ENCODE data around the gene OR2V1. TPM values are rescaled to one million over a fixed set of nuclear protein-coding genes. Genes with fewer than 3 reads are reported as not detected.
"Not testable (repeated sequence)": the region's sequence is repeated elsewhere in the genome, so short reads cannot be mapped to it uniquely, and the experiment has no call there.

OR2V1 gene
- total RNA-seq, 1 experiment from 2014 or later: not detected

DNA sequence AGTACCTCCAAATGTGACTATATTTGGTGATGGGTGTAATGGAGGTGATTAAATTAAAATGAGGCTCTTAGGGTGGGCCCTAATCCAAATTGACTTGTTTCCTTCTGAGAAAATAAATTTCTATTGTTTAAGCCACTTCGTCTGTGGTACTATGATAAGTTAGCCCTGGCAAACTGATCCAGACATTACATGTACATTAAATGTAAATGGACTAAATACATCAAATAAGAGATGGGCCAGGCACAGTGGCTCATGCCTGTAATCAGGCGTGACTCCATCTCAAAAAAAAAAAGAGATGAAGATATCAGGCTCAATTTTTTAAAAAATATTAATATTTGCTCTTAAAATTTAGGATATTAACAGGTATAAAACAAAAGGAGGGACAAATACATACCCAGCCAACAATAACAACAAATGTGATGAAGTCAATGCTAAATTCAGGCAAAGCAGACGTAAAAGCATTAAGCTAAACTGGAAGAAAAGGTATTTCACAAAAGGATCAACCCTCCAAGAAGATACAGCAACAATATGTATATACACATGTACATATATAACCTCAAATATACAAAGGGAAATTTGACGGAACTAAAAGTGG, 5.5 kb upstream of the OR2V1 start:
- in situ Hi-C loops (cut with HindIII; ENCODE audit: low pct_unique_long_range_greater_than_20kb, low sequenced_read_pairs): no loop called here
- DNase-seq (ENCODE audit: low read depth): no peak

GRCh38 chr5:181134259-181134658, 3.3 kb upstream of the OR2V1 start:
- in situ Hi-C loops (cut with HindIII; ENCODE audit: low pct_unique_long_range_greater_than_20kb, low sequenced_read_pairs): no loop called here
- DNase-seq (ENCODE audit: low read depth): no peak

GRCh38 chr5:181133610-181134231, 2.8 kb upstream of the OR2V1 start:
- peak; percentile 82 for DNase-seq (ENCODE audit: low read depth)
- in situ Hi-C loops (cut with HindIII; ENCODE audit: low pct_unique_long_range_greater_than_20kb, low sequenced_read_pairs): no loop called here

GRCh38 chr5:181133083-181133482, 2.1 kb upstream of the OR2V1 start:
- DNase-seq (ENCODE audit: low read depth): no peak
- in situ Hi-C loops (cut with HindIII; ENCODE audit: low pct_unique_long_range_greater_than_20kb, low sequenced_read_pairs): no loop called here

DNA sequence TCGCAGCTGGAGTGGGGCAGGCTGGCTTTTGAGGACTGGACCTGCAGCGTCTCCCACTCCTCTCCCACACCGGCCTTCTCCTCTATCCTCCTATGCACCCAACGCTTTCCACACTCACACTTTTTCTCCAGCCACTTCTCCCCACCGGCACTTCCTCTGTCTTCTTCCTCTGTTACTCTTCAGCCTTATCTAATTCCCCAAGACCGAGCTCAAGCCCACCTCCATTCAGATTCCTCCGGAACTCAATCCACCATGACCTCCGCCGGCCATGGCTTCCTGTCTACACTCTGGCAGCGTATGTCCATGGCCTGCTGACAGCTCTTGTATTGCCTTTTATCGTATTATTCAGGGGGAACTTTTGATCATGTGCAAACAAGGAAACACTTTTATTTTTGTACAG, 545 bp upstream of the OR2V1 start:
- DNase-seq (ENCODE audit: low read depth): no peak
- in situ Hi-C loops (cut with HindIII; ENCODE audit: low pct_unique_long_range_greater_than_20kb, low sequenced_read_pairs): no loop called here

- in situ Hi-C loops (cut with HindIII; ENCODE audit: low pct_unique_long_range_greater_than_20kb, low sequenced_read_pairs); DNase-seq (ENCODE audit: low read depth): not testable (repeated sequence)
Measured at GRCh38 chr5:181130081-181130480, 888 bp downstream of the OR2V1 start.

DNA sequence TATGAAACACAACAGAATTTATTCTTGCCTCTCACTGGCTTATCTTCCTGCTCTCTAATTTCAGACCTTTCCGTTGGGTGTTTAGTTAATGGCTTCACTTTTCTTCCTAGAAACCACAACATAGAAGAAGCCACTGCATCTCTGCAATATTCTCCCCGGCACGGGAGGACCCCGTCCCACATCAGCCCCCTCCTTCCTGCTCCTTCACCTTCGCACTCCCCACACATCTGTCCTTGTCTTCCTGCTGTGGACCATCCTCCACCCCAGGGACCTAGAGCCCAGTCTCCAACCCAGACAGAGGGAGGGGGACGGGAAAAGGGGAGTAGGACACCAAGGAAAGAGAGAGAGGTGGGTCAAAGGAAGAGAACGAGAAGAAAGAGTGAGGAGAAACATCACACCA, 1.4 kb downstream of the OR2V1 start:
- no peak for DNase-seq (ENCODE audit: low read depth)
- in situ Hi-C loops (cut with HindIII; ENCODE audit: low pct_unique_long_range_greater_than_20kb, low sequenced_read_pairs): no loop called here

DNA sequence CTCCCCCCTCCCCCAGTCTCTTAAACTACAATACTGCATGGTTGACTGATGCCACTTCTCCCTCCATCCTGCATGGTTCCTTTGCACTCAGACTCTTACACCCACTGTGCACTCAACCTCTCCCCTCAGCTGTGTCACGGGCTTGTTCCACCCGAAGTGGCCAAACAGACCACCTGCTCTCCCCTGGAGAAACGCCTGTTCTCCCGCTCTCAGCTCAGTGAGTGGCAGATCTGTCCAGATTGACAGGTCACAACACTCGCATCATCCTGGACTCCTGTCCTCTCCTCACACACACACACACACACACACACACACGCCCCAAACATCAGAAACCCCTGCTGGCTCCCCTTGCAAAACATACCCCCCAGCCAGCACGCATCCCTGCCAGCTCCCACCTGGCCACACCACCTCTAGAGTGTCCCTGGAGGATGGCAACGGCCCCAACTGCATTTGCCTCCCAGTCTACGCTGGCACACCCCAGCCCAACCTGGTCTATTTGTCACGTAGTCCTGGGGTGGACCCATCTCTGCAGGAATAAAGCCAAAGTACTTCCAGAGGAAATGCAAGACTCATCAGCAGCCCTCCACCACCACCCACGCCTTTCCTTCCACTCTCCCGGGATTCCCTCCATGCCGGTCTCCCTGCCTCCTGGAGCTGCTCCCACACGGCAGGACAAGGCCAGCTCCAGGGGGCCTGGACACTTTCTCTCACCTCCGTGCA, 2.9 kb downstream of the OR2V1 start:
- in situ Hi-C loops (cut with HindIII; ENCODE audit: low pct_unique_long_range_greater_than_20kb, low sequenced_read_pairs): no loop called here

DNA sequence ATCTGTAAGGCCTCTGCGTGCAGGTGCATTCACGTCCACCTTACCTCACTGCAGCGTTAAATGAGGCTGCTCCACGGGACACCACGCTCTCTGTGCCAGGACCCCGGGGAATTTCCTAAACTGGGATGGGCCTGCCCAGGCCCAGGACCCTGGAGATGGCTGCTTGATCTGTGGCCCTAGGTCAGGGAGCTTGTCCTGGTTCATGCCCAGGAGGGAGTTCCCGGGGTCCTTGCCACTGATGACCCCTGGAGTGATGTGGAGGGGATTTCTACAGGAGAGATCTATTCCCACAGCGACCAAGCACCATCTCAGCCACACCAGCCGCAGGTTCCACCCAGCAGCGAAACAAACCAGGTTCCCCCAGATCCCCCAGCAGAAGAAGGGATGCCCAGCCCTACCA, 3.5 kb downstream of the OR2V1 start:
- DNase-seq (ENCODE audit: low read depth): no peak
- in situ Hi-C loops (cut with HindIII; ENCODE audit: low pct_unique_long_range_greater_than_20kb, low sequenced_read_pairs): no loop called here

More for the DNA sequence above, 2.9 kb downstream of the OR2V1 start:
- no peak for DNase-seq (ENCODE audit: low read depth)

DNA sequence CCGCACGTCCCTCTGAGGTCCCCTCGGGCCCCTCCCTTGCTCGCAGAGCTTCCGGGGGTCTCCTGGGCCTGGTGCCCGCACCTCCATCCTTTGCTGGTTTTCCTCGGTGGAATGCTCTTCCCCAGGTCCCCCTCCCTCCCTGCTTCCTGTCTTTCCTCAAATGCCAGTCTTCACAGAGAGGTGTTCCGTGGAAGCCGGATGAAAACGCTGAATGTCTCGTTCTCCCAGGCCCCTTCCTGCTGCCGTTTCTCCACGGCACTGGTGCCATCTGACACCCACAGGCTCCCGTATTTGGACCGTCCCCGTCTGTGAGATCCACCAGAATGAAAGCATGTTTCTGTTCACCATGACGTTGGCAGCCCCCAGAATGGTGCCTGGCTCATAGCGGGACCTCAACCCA, 4.1 kb downstream of the OR2V1 start:
- DNase-seq (ENCODE audit: low read depth): no peak
- in situ Hi-C loops (cut with HindIII; ENCODE audit: low pct_unique_long_range_greater_than_20kb, low sequenced_read_pairs): no loop called here

DNA sequence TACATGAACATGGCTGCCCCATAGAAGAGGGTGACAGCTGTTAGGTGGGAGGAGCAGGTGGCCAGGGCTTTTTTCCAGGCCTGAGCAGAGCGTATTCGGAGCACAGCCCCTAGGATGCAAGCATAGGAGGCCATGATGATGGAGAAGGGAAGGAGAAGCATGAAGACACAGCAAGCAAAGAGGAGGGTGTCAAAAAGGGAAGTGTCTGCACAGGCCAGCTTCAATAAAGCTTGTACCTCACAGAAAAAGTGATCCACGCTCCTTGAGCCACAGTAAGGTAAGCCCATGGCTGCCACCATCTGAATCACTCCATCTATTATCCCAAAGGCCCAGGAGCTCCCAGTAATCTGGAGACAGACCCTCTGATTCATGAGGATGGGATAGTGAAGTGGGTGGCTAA, 6.4 kb downstream of the OR2V1 start:
- no peak for DNase-seq (ENCODE audit: low read depth)

DNA sequence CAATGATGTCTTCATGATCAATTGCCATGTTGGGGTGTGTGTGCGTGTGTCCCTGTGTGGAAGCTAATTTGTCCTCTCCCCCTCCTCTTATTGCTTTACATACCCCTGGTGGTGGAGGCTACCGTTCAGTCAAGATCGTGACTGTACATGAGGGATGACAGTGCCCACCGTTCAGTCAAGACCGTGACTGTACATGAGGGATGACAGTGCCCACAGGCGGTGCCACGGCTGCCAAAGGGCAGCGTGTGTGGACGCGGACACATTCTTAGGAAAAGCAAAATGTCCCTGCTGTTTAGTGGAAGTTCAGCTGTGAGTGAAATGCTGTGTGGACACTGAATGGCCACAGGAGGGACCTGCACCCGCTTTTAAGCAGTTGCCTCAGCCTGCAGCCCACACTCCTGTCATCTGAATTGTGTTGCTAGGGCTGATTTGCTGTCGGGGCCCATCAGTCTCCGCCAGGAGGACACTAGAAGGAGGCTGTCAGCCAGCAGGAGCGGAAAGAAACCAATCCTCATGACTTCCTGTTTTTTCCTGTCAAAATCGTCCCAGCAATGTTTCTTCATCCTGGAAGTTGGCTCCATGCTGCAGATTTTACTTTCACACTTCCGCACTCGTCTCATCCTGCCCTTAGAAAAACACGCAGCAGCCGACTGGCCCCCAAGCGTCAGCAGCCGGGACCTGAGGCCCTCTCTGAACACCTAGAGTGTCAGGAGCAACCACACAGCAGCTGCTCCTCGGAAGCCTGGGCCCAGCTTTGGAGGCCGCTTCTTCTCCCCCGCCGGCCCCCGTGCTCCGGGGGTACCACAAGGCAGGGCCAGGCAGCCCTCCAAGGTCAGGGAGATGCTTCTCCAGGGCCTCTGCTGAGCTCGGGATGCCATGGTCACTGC, 9.1 kb downstream of the OR2V1 start:
- in situ Hi-C loops (cut with HindIII; ENCODE audit: low pct_unique_long_range_greater_than_20kb, low sequenced_read_pairs): no loop called here
- DNase-seq (ENCODE audit: low read depth): no peak

More for the DNA sequence above, 6.4 kb downstream of the OR2V1 start:
- in situ Hi-C loops (cut with HindIII; ENCODE audit: low pct_unique_long_range_greater_than_20kb, low sequenced_read_pairs): no loop called here

DNA sequence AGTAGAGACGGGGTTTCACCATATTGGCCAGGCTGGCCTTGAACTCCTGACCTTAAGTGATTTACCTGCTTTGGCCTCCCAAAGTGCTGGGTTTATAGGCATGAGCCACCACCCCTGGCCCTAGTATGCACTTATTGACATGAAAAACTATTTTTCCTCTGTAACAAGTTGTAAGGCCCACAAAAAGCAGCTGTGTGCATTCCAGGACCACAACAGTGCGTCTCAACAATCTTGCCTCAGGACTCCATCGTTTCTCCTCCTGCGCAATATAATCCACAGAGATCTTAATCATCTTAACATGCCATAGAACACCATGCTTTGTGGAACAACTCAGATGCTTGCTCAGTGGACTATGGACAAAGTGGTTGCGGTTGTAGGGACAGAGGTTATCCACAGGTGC, 10.2 kb downstream of the OR2V1 start:
- in situ Hi-C loops (cut with HindIII; ENCODE audit: low pct_unique_long_range_greater_than_20kb, low sequenced_read_pairs): no loop called here
- peak; percentile 37 for DNase-seq (ENCODE audit: low read depth)

- in situ Hi-C loops (cut with HindIII; ENCODE audit: low pct_unique_long_range_greater_than_20kb, low sequenced_read_pairs): no loop called here
- DNase-seq (ENCODE audit: low read depth): peak; percentile 54
Measured at GRCh38 chr5:181120306-181120705, 10.7 kb downstream of the OR2V1 start.

GRCh38 chr5:181119105-181119504, 11.9 kb downstream of the OR2V1 start:
- in situ Hi-C loops (cut with HindIII; ENCODE audit: low pct_unique_long_range_greater_than_20kb, low sequenced_read_pairs): no loop called here

DNA sequence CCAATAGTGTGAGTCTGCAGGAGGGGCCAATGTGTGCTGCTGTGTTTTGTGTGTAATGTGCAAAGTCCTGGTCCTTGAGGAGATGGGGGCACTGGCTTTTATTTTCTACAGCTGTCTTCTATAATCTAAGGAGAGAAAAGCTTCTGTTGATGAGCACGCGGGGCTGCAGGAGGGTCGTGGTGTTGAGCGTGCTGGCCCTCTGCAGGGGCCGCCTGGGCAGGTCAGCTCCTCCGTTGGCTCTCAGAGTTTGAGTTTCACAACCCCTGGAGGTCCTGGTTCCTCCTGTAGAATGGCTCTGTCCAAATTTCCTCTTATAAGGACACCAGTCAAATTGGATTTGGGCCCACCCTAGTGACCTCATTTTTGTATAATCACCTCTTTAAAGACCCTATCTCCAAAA, 12.6 kb downstream of the OR2V1 start:
- in situ Hi-C loops (cut with HindIII; ENCODE audit: low pct_unique_long_range_greater_than_20kb, low sequenced_read_pairs): no loop called here
- DNase-seq (ENCODE audit: low read depth): no peak

More at GRCh38 chr5:181119105-181119504, 11.9 kb downstream of the OR2V1 start:
- no peak for DNase-seq (ENCODE audit: low read depth)

DNA sequence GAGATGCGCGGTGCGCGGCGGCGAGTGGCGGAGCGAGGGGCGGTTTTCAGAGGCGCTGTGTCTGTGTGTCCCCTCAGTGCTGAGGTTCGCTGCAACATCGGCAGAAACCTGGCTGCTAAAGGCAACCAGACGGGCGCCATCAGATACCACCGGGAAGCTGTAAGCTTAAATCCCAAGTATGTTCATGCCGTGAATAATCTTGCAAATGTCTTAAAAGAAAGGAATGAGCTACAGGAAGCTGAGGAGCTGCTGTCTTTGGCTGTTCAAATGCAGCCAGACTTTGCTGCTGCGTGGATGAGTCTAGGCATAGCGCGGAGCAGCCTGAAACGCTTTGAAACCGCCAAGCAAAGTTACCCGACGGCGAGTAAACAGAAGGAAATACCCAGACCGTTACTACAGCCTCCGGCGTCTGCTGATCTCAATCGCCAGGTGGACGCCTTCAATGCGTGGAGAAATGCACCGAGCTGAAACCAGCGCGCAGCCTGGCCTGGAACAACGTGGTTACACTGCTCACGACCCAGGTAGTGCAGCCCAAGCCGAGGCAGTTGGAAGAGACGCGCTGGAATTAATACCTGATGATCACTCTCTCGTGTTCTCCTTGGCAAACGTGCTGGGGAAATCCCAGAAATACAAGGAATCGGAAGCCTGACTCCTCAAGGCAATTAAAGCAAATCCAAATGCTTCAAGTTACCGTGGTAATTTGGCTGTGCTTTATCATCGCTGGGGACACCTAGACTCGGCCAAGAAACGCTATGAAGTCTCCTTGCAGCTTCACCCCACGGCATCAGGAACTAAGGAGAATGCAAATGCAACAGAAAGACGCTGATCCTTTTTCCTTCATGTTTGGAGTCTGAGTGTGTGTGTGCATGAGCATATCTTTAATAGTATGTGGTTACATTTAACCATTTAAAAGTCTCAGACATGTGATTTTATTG, 15.9 kb downstream of the OR2V1 start:
- in situ Hi-C loops (cut with HindIII; ENCODE audit: low pct_unique_long_range_greater_than_20kb, low sequenced_read_pairs): no loop called here
- DNase-seq (ENCODE audit: low read depth): peak; percentile 84

All from Caki2 (cell line).